Gastrocnemius medialis (tissue), 4 donors: ENCODE measurements around the gene PKN1.

ENCODE experiments used
- POLR2A ChIP-seq, 2 donors: fragments of 450-650 bp; IDR thresholded peaks; one replicate each; pipeline ENCODE4 v1.6.1; 2017; ENCODE audit warnings: antibody characterized with exemption in 2 of 2, mild to moderate bottlenecking in 2 of 2, moderate library complexity in 2 of 2
- TF ChIP-seq, protein P1 (sequence below), 5 experiments: fragments of 450-650 bp in 3 of 5; fragments of 200-600 bp in 2 of 5; sonication (generic) in 2 of 5; IDR thresholded peaks in 4 of 5; conservative IDR thresholded peaks in 1 of 5; 1 replicate in 4 of 5; 2 replicates in 1 of 5; pipeline ENCODE4 v1.5.1; 2016 to 2019; ENCODE audit warnings: antibody characterized with exemption in 5 of 5, mild to moderate bottlenecking in 3 of 5, moderate library complexity in 3 of 5

DNA sequence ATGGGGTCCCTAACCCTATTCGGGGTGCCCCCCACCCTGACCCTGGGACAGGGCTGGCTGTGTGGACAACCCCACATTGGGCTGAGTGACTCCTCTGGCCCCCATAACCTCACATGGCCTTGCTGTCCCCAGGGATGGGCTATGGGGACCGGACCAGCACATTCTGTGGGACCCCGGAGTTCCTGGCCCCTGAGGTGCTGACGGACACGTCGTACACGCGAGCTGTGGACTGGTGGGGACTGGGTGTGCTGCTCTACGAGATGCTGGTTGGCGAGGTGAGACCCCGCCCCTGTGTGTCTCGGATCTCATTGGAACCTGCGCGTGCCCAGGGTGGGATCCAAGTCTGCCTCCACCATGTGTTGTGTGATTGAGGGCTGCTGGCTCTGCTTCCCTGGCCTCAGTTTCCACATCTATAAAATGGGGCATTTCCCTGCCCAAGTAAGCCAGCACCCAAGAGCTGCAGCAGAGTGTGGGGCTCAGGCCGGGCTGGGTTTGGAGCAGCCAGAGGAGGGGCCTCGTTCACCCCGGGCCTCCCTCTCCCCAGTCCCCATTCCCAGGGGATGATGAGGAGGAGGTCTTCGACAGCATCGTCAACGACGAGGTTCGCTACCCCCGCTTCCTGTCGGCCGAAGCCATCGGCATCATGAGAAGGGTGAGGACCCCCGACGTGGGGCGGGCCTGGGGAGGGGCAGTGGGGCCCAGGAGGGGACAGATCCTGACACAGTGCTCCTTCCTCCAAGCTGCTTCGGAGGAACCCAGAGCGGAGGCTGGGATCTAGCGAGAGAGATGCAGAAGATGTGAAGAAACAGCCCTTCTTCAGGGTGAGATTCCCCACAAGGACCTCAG lies 37.1 kb downstream of the PKN1 start:
- TF ChIP-seq, protein P1, sequence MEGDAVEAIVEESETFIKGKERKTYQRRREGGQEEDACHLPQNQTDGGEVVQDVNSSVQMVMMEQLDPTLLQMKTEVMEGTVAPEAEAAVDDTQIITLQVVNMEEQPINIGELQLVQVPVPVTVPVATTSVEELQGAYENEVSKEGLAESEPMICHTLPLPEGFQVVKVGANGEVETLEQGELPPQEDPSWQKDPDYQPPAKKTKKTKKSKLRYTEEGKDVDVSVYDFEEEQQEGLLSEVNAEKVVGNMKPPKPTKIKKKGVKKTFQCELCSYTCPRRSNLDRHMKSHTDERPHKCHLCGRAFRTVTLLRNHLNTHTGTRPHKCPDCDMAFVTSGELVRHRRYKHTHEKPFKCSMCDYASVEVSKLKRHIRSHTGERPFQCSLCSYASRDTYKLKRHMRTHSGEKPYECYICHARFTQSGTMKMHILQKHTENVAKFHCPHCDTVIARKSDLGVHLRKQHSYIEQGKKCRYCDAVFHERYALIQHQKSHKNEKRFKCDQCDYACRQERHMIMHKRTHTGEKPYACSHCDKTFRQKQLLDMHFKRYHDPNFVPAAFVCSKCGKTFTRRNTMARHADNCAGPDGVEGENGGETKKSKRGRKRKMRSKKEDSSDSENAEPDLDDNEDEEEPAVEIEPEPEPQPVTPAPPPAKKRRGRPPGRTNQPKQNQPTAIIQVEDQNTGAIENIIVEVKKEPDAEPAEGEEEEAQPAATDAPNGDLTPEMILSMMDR (IDR thresholded peaks at IDR 0.05 in 4 of 5, conservative IDR thresholded peaks at IDR 0.05 in 1 of 5), result no peak
- no peak for TF ChIP-seq POLR2A (IDR thresholded peaks at IDR 0.05)
